ENCODE results near the gene APEX1.
"Not testable (repeated sequence)": the region's sequence is repeated elsewhere in the genome, so short reads cannot be mapped to it uniquely, and the experiment has no call there.

The APEX1 gene

DNA sequence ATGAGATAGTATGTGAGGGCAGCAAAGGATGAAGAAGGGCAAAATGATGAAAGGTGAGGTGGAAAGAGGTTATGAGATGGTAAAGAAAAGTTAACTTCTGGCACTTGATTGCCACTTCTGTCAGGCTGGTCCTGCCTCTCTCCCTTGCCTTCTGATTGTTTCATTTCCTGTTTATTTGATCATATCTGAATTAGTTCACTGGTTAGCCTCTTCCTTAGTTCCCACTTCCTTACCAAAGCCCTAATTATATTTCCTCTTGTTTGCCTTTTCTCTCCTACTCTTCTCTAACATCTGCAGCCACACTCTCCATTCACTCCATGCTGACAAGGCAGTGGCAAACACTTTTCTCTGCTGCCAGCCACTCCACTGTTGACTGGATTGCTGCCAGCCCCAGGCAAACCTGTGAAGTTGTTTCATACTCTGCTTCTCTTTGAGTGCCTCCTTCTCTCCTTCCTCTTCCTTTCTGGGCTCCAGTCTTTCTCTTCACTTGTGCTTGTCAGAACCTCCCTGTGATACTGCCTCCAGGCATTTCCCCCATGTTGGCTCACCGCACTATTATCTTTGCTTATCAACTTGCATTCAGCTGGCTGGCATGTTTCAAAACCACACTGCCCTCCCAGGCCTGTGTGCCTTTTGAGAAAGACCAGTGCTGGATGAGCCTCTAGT lies 22.3 kb downstream of the APEX1 start:
- peak; percentile 43 for DNase-seq

- no peak for DNase-seq
Observed at GRCh38 chr14:20478894-20479293, 23.9 kb downstream of the APEX1 start.

DNA sequence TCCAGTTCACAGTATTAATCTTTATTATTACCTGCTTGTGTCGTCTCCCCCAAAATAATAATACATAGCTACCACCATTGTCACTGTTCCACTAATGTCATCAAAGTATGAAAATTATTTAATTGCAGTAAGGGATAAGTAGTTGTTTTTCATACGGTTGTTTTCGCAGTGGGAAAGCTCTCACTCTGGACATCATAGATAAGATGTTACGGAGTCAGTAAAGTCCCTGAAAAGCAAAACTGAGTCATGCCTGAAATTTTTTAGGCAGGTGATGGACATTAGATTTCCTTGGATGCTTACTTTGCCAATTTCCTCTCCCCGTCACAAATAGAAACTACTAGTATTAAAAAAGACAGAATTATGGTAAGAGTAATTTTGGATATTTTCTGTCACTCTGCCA lies 27.4 kb downstream of the APEX1 start:
- no peak for DNase-seq

GRCh38 chr14:20485900-20486299 lies 30.9 kb downstream of the APEX1 start:
- no peak for DNase-seq

GRCh38 chr14:20486684-20487395 lies 31.8 kb downstream of the APEX1 start:
- no peak for DNase-seq

DNA sequence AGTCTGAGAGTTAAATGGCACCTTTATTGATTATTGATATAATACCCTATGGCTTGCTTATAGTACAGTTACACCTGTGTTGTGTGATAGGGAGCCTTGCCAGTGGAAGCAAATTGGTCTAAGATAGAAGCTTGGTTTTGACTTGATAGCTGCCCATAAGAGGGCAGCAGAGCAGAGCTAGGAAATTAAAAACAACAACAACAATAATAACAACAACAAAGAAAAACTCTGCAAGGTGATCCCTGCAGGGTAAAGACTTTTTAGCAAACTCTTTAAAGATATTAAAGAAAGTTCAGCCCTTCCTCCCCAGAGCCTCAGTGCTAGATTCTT lies 32.3 kb downstream of the APEX1 start:
- DNase-seq: no peak

GRCh38 chr14:20489093-20489994 lies 34.3 kb downstream of the APEX1 start:
- no peak for DNase-seq

DNA sequence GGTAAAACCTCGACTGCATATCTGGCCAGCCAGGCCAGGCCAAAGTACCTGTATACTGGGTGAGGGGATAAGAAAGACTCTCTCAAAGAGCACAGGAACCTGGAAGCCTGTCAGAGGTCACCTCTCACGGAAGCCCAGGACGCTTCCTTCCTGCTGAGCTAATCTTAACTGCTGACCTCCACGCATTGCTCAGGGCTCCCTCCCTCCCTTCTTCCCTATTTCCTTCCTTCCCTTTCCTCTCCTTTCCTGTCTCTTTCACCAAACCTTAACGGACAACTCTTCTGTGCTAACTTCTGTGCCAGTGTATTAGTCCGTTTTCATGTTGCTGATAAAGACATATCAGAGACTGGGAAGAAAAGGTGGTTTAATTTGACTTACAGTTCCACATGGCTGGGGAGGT lies 35.5 kb downstream of the APEX1 start:
- DNase-seq: no peak

GRCh38 chr14:20492486-20492885 lies 37.5 kb downstream of the APEX1 start:
- DNase-seq: no peak

GRCh38 chr14:20493634-20494033 lies 38.6 kb downstream of the APEX1 start:
- DNase-seq: no peak

- peak; percentile 47 for DNase-seq
Observed at GRCh38 chr14:20494935-20495766, 40.1 kb downstream of the APEX1 start.

DNA sequence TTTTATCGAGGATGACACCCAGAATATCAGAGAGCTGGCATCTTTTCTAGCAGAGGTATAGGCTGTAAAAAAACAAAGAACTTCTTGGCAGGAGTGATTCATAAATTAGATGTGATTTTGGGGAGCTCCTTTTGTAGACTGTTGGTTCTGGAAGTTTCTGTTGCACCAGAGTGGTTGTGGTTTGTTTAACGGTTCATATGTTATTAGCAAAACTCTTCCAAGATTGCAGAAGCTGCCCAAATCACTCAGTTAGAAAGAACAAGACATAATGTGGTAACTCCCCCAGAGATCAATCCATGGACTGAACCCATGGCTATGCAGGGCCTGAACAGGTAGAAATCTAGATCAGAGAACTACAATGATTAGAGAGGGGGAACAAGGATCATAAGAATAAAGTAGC lies 43.6 kb downstream of the APEX1 start:
- no peak for DNase-seq

DNA sequence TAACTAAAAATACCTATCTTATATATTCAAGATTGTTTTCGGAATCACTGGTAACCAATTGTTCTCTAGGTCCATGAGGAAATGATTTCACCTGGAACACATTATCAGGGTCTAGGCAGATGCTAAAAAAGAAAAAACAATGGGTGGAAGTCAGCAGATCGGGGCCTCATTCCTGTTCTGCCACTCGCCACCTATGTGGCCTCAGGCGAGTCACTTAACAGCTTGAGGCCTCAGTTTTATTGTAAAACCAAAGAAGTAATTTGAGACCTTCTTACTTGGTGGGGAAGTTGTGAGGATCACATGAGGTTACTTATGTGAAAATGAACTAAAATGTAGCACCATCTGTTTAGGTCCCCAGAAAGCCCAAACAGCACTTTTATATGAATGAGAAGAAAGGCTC lies 44.1 kb downstream of the APEX1 start:
- no peak for DNase-seq

DNA sequence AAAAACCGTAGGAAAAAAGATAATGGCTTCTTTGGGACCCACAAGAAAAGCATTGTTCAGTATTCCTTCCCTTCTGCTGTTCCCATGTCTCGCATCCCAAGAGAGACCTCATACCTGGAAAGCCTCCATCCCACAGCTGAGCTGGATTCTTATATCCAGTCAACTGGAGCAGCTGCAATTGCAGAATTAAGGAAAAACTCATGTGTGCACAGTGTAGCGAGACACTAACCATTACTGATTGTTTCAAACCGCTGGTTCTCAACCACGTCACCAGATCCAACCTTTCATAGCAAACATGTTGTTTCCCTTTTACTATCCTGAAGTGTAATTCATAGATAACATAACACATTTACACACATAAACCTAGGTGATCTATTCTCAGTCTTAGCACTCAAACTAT lies 44.9 kb downstream of the APEX1 start:
- DNase-seq: no peak

DNA sequence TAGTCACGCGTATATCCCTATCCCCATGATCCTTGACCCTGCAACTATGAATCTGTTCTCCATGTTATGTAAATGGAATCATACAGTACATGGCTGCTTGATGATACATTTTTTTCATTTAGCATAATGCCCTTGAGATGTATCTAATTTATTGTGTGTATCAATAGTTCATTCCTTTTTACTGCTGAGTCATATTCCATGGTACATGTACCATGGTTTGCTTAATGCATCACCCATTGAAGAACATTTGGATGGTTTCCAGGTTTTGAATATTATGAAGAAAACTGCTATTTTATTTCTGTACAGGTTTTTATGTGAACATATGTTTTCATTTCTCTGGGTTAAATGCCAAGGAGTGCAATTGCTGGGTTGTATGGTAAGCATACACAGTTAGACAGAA lies 46.3 kb downstream of the APEX1 start:
- DNase-seq: no peak

DNA sequence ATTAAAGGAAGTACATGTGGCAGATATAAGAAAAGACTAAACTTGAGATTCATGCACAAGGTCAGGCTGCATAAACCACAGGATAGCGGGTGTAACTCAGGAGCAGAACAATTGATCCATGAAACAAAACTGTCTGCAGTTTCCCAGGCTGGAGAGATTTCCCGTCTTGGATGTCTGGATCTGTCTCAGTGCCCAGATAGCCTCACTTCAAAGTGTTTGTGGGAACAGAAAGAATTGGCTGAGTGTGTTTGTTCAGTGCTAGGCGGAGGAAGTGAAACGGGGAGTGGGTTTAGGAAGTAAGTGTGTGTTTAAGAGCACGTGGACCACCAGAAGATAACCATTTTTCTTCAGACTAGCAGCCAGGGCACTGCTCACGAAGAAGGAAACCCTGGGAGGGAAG lies 48.9 kb downstream of the APEX1 start:
- DNase-seq: no peak

DNA sequence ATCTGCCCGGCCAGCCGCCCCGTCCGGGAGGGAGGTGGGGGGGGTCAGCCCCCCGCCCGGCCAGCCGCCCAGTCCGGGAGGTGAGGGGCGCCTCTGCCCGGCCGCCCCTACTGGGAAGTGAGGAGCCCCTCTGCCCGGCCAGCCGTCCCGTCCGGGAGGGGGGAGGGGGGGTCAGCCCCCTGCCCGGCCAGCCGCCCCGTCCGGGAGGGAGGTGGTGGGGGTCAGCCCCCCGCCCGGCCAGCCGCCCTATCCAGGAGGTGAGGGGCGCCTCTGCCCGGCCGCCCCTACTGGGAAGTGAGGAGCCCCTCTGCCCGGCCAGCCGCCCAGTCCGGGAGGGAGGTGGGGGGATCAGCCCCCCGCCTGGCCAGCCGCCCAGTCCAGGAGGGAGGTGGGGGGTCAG lies 51.2 kb downstream of the APEX1 start:
- DNase-seq: not testable (repeated sequence)

DNA sequence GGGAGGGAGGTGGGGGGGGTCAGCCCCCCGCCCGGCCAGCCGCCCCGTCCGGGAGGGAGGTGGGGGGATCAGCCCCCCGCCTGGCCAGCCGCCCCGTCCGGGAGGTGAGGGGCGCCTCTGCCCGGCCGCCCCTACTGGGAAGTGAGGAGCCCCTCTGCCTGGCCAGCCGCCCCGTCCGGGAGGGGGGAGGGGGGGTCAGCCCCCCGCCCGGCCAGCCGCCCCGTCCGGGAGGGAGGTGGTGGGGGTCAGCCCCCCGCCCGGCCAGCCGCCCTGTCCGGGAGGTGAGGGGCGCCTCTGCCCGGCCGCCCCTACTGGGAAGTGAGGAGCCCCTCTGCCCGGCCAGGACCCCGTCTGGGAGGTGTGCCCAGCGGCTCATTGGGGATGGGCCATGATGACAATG lies 51.7 kb downstream of the APEX1 start:
- not testable (repeated sequence) for DNase-seq

All from activated CD4-positive, alpha-beta T cell treated with anti-CD3 and anti-CD28 coated beads, Interleukin-2, Interleukin-6, amounts not matched to agents 100 ng/mL and 50 ng/mL, durations not matched to agents 16 hours and 8 hours (primary cell).